Keratinocyte (primary cell): ENCODE data around the gene DENND1A. TPM values are rescaled to one million over a fixed set of nuclear protein-coding genes. Genes with fewer than 3 reads are reported as not detected.

Experiments
- DNase-seq: peaks from one replicate; pipeline ENCODE4 v3.0.0-alpha.2; 2011; ENCODE audit warnings: low read depth, missing footprints, low spot score
- FAIRE-seq: peaks from 2 replicates; lab custom pipeline; 2011; peaks lifted over from hg19 to GRCh38; lab: Jason Lieb, UNC
- H2AFZ ChIP-seq: 2 replicates; pipeline ENCODE4 v1.6.0; 2012; ENCODE audit warnings: low read length, control low read depth, inconsistent platforms; ENCODE audit not compliant: control insufficient read depth
- H3K27ac ChIP-seq: 2 replicates; pipeline ENCODE4 v1.5.1; 2011; ENCODE audit warnings: low read length; ENCODE audit not compliant: control insufficient read depth, insufficient read depth
- H3K27me3 ChIP-seq: 3 replicates; pipeline ENCODE4 v1.6.0; 2011; ENCODE audit warnings: low read length; ENCODE audit not compliant: control insufficient read depth, insufficient read depth; ENCODE audit errors: extremely low read depth
- H3K36me3 ChIP-seq, 2 experiments: 2 replicates in 1 of 2; 3 replicates in 1 of 2; pipeline ENCODE4 v1.5.1; 2011; ENCODE audit warnings: low read length in 2 of 2, mild to moderate bottlenecking in 1 of 2; ENCODE audit not compliant: control insufficient read depth in 2 of 2, insufficient read depth in 2 of 2; ENCODE audit errors: extremely low read depth in 1 of 2
- H3K4me1 ChIP-seq: 3 replicates; pipeline ENCODE4 v1.5.1; 2011; ENCODE audit warnings: low read length; ENCODE audit not compliant: control insufficient read depth, insufficient read depth; ENCODE audit errors: extremely low read depth
- H3K4me2 ChIP-seq: 3 replicates; pipeline ENCODE4 v1.6.0; 2011; ENCODE audit warnings: low read depth, low read length; ENCODE audit not compliant: control insufficient read depth, insufficient read depth; ENCODE audit errors: extremely low read depth
- H3K4me3 ChIP-seq, 3 experiments: fragments of 200-600 bp in 1 of 3; sonication (generic) in 1 of 3; 2 replicates in 2 of 3; 3 replicates in 1 of 3; pipeline ENCODE4 v1.5.1; 2011 to 2016; ENCODE audit warnings: low read length in 3 of 3, mild to moderate bottlenecking in 3 of 3, control low read depth in 2 of 3, inconsistent platforms in 1 of 3, low read depth in 1 of 3, mixed read lengths in 1 of 3, mixed run types in 1 of 3, moderate library complexity in 1 of 3; ENCODE audit not compliant: control insufficient read depth in 2 of 3, insufficient read depth in 2 of 3; ENCODE audit errors: extremely low read depth in 1 of 3
- H3K79me2 ChIP-seq: 2 replicates; pipeline ENCODE4 v1.6.0; 2012; ENCODE audit warnings: low read length; ENCODE audit not compliant: control insufficient read depth, insufficient read depth
- H3K9ac ChIP-seq: 3 replicates; pipeline ENCODE4 v1.6.0; 2011; ENCODE audit warnings: low read length; ENCODE audit not compliant: control insufficient read depth, insufficient read depth; ENCODE audit errors: extremely low read depth
- H3K9me1 ChIP-seq: 3 replicates; pipeline ENCODE4 v1.6.0; 2011; ENCODE audit warnings: low read length; ENCODE audit not compliant: control insufficient read depth, insufficient read depth; ENCODE audit errors: extremely low read depth
- H3K9me3 ChIP-seq: 2 replicates; pipeline ENCODE4 v1.5.1; 2012; ENCODE audit warnings: low read depth, low read length; ENCODE audit not compliant: control insufficient read depth
- H4K20me1 ChIP-seq: 3 replicates; pipeline ENCODE4 v1.6.0; 2011; ENCODE audit warnings: low read length; ENCODE audit not compliant: control insufficient read depth, insufficient read depth; ENCODE audit errors: extremely low read depth
- CTCF ChIP-seq, 3 experiments: IDR thresholded peaks in 1 of 3; conservative IDR thresholded peaks in 1 of 3; optimal IDR thresholded peaks in 1 of 3; 2 replicates in 2 of 3; 3 replicates in 1 of 3; pipeline versions ENCODE3 to v1.5.1; 2011; ENCODE audit warnings: low read length in 3 of 3, mild to moderate bottlenecking in 3 of 3, moderate library complexity in 2 of 3, control low read depth in 1 of 3, inconsistent platforms in 1 of 3; ENCODE audit not compliant: insufficient read depth in 2 of 3; ENCODE audit errors: extremely low read depth in 1 of 3
- EZH2 ChIP-seq: IDR thresholded peaks from one replicate; pipeline ENCODE4 v1.6.1; 2012; ENCODE audit warnings: inconsistent platforms, mild to moderate bottlenecking, low read length, moderate library complexity
- dilution Hi-C: fragments of 300-500 bp; cut with MboI; formaldehyde crosslinking; loops from one replicate; pipeline ENCODE4 v1.7.0; 2020; ENCODE audit warnings: low sequenced_read_pairs; ENCODE audit not compliant: extremely low pct_ligation_motif_present
- polyA plus RNA-seq, 5 experiments: library from polyadenylated mRNA; depleted of rRNA in 3 of 5; stranded (reverse) in 3 of 5; stranded (forward) in 1 of 5; unstranded in 1 of 5; fragments of >200 nt; gene quantifications; 1 replicate in 1 of 5; 2 replicates in 3 of 5; 3 replicates in 1 of 5; pipeline versions ENCODE4 v1.2.1 to v1.2.3, GENCODE V29; 2011 to 2012; ENCODE audit warnings: missing spikeins in 2 of 5, low read depth in 1 of 5, low replicate concordance in 1 of 5

The DENND1A gene
- polyA plus RNA-seq, 1 donor (not counting 4 experiments of a cell fraction or from before 2014, with no cell fraction given), result 13.0 TPM

- Histone ChIP-seq H3K27ac (no peak overlapping the region), H3K4me3 (no peak overlapping the region), H3K4me2 (no peak overlapping the region), H3K79me2 (no peaks in the 10 kb centered on the region), H3K36me3 (no peaks in the 10 kb centered on the region), H3K4me1 (no peaks in the 10 kb centered on the region), H3K9me1 (no peaks in the 10 kb centered on the region), H2AFZ (no peak overlapping the region), H4K20me1 (no peaks in the 10 kb centered on the region), H3K9me3 (no peaks in the 10 kb centered on the region), H3K9ac (no peak overlapping the region), H3K27me3 (peaks cover 24% of the 10 kb centered on the region)
- DNase-seq, result no peak
- no peak for FAIRE-seq
- TF ChIP-seq CTCF (optimal IDR thresholded peaks at IDR 0.05 in 1 of 3, IDR thresholded peaks at IDR 0.05 in 1 of 3, conservative IDR thresholded peaks at IDR 0.05 in 1 of 3; ENCODE audit: extremely low read depth in 1 of 3, insufficient read depth in 2 of 3, low read length in 3 of 3) (no peak), EZH2 (no peak)
- dilution Hi-C loops, result no loop called here
Observed at GRCh38 chr9:123957168-123957721, 27.3 kb upstream of the DENND1A start.

GRCh38 chr9:123955637-123956036 lies 25.7 kb upstream of the DENND1A start:
- Histone ChIP-seq H2AFZ (no peak overlapping the region), H3K4me3 (no peak overlapping the region), H3K79me2 (no peaks in the 10 kb centered on the region), H3K4me2 (no peak overlapping the region), H3K36me3 (no peaks in the 10 kb centered on the region), H3K27ac (no peak overlapping the region), H3K9ac (no peak overlapping the region), H3K9me3 (no peaks in the 10 kb centered on the region), H3K27me3 (peaks cover 19% of the 10 kb centered on the region), H3K9me1 (no peaks in the 10 kb centered on the region), H3K4me1 (no peaks in the 10 kb centered on the region), H4K20me1 (no peaks in the 10 kb centered on the region)
- dilution Hi-C loops, result no loop called here
- no peak for FAIRE-seq
- no peak for DNase-seq
- TF ChIP-seq EZH2, result no peak
- TF ChIP-seq CTCF (optimal IDR thresholded peaks at IDR 0.05 in 1 of 3, IDR thresholded peaks at IDR 0.05 in 1 of 3, conservative IDR thresholded peaks at IDR 0.05 in 1 of 3; ENCODE audit: extremely low read depth in 1 of 3, insufficient read depth in 2 of 3, low read length in 3 of 3), result no peak
